Measurements from ENCODE around the gene OBSL1.

OBSL1 gene

DNA sequence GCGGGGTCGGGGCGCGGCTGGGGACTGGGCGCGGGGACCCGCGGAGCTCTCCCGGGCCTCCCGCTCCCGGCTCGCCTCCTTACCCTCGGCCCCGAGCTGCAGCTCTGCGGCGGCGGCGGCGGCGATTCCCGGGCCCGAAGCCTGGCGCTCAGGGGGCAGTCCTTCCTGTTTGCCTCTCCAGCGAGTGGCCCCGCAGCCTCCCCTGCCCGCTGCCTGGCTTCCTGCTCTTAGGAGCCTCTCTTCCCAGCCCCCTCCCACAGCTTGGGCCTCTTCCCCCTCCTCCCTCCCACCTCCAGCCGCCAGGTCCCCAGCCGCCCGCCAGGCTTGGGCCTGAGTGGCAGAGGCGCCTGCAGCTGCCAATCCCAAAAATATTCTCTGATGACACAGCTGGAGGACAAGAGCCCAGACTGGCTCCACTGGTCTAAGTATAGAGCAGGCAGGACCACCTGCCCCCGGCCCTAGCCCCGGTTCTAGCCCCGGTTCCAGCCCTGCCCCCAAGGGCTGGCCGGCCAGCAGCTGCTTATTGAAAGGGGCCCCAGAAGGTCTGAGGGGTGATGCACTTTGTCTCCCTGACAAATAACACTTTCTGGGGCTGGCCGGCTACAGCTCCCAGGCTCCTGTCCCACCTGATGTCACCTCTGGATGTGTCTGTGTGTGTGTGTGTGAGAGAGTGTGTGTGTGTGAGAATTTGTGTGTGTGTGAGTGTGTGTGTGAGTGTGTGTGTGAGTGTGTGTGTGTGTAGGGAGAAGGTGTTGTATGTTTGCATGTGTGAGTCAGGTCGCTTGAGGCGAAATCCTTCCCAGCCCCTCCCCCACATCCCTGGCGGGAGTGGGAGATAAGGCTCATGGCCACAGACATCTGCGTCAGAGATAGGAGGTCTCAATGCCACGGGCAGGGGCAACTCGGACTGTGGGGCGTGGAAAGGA lies at the start of gene OBSL1:
Gene OBSL1, minus strand, starts transcription at position 229 of the 926 bp plus-strand sequence. CDS start 307 bp downstream, outside the sequence.
- DNase-seq (ENCODE audit: low read depth in 1 of 2, low spot score in 1 of 2) = no peak

DNA sequence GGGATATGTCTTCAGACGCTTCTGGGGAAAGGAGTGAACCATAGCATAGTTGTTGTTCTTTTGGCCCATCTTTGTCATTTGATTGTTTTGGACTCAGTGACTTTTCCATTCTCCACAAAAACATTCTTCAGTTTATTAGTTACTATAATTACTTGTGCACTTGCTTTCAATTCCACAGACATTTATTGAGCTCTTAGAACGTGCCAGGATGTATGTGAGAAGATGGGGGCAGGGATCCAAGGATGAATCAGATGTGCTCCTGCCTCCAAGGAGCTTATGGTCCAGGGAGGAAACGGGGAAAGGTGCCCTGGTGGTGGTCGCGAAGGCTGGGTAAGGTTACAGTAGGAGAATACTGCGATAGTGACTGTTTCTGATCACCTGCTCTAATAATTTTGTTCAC lies 49.2 kb upstream of the OBSL1 start:
- no peak for DNase-seq (ENCODE audit: low read depth in 1 of 2, low spot score in 1 of 2)

DNA sequence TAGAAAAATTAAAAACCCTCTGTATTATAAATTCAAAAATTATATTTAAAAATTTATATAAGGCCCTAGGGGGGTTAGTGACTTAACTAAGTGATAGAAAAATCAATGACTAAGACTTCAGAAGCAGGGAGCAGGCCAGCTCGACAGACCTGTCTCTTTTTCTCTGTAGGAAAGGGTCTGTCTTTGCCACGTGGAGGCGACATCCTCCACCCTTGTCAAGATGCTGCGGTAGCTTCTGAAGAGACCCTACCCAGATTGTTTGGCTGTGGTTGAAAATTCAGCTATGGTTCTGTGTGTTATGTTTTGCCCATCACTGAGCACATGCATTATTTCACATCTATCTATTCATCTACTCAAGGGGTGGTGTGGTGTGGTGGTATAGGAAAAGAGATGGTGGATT lies 47.9 kb upstream of the OBSL1 start:
- DNase-seq (ENCODE audit: low read depth in 1 of 2, low spot score in 1 of 2) = no peak

DNA sequence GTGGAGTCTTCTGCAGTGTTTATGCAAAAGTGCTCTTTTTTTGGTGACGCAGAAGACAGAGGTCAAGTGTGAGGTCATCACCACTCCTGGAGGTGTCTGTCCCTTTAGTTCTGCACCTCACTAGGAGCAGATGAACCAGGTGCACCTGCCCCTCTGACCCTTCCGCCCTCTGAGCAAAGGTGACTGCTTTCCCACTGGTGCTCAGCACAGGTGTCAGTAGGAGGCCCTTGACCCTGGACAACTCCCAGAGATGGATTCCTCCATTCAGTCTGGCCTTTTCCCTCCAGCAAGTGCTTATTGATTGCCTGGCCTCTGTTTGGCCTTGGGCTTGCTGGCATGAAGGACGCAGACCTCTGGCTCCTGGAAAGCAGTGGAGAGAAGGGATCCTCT lies 47.4 kb upstream of the OBSL1 start:
- DNase-seq (ENCODE audit: low read depth in 1 of 2, low spot score in 1 of 2) = no peak

DNA sequence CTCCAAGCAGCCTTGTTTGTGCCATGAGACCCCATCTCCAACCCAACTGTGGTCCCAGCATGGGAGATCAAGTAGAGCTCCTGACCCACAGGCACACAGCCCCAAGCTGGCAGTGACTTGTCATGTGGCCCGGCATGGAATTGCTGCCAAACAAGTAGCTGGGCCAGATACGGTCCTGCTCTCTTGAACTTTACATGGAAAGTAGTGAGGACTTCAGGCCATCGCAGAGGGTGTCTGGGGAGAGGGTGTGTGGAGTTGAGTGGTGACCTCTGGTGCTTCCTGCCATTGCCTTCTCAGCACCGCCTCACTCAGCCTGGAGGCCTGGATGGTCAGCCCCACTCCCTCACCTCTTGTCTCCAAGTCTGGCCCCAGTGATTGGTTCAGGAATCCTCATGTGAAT lies 45.2 kb upstream of the OBSL1 start:
- DNase-seq (ENCODE audit: low read depth in 1 of 2, low spot score in 1 of 2) = no peak

DNA sequence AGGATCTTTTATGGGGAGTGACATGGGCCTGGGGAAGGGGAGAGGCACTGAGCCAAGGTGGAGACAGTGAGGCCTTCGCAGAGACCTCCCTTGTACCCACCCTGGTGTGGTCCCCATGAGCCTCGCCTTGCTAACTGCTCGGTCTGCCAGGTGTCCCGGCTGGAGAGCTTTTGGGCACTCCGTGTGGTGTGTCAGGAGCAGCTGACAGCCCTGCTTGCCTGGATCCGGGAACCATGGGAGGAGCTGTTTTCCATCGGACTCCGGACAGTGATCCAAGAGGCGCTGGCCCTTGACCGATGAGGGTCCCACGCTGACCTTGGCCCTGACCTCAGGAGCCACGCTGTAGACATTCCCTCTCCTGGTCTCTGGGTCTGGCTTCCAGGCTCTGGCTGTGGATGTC lies 44.6 kb upstream of the OBSL1 start:
- DNase-seq (ENCODE audit: low read depth in 1 of 2, low spot score in 1 of 2) = no peak

DNA sequence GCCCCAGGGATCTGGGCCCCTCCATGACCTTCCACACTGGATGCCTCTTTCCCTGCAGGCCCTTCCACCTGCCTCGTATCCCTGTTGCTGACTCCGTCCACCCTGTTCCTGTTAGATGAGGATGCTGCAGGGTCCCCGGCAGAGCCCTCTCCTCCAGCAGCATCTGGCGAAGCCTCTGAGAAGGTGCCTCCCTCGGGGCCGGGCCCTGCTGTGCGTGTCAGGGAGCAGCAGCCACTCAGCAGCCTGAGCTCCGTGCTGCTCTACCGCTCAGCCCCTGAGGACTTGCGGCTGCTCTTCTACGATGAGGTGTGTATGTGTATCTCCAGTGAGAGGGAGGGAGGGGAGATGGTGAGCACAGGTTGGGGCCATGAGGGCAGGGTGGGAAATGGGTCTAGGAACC lies 43.7 kb upstream of the OBSL1 start:
- DNase-seq (ENCODE audit: low read depth in 1 of 2, low spot score in 1 of 2) = no peak

DNA sequence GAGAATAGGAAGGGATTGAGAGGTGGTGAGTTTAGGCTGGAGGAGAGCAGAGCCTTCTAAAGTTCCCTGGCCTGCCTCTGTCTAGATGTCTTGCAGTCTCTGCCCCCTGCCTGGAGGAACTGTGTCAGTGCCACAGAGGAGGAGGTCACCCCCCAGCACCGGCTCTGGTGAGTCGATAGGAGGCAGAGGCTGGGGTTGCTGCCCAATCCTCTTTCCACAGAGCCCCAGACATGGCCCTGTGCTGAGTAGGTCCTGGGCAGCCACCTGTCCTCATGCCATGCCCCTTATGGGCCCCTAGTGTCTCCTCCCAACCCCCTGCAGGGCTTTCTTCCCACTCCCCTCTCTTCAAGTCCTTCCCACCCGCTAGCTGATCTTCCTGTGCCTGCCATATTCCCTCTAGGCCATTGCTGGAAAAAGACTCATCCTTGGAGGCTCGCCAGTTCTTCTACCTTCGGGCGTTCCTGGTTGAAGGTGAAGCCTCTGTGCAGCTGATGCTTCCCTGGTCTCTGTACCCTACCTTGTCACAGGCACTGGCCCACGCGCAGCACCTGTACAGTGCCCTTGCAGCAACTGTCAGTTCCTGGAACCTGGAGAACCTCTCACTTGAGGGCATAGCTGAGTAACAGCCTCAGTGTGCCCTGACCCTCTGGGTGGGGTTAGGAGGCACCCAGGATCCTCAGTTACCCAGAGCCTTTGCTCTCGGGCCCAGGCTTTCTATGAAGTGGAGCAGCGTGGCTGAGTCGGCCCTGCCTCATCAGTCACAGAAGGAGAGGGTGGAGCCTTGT lies 42.9 kb upstream of the OBSL1 start:
- no peak for DNase-seq (ENCODE audit: low read depth in 1 of 2, low spot score in 1 of 2)

DNA sequence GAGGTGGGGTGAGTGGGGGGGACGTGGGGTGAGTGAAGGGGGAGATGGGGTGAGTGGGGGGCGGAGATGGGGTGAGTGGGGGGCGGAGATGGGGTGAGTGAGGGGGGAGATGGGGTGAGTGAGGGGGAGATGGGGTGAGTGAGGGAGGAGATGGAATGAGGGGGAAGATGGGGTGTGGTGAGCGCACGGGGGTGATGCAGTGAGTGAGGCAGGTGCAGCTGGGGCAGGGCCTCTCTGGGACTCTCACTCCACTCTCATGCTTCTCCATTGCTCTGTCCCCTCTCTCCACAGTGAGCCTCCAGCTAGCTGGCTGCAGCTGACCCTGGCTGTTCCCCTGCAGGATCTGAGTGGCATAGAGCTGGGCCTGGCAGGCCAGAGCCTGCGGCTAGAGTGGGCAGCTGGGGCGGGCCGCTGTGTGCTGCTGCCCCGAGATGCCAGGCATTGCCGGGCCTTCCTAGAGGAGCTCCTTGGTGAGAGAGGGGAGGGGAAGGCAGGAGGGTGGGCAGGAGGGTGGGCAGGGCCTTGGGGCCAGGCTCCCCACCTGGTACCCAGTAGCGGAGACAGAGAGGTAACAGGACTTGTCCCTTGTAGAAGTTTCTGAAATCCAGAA lies 42.2 kb upstream of the OBSL1 start:
- no peak for DNase-seq (ENCODE audit: low read depth in 1 of 2, low spot score in 1 of 2)

DNA sequence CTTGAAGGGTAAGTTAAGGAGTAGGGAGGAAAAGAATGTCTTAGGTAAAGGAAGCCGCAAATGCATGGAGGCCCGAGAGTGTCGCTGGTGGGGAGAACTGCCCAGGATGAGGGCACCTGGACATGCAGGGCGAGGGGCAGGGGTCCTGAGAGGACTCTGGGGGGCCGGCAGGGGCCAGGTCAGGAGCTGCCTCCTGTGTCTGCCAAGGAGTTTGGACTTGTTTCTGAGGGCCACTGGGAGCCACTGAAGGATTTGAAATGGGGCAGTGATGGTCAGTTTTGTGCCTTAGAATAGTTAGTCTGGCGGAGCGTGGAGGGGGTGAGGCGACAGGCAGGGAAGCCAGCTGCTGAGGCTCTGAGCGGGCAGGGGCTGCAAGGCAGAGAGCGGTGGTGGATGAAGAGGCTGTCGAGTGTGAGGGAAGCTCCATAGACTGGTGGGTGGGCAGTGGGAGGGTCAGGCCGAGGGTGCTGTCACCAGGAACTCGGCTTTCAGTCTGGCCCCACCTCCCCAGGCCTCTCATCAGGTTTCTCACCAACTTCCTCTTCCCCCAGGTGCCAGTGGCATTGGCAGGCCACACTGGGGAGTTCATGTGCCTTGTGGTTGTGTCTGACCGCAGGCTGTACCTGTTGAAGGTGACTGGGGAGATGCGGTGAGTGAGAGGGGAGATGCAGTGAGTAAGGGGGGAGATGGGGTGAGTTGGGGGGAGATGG lies 41.4 kb upstream of the OBSL1 start:
- DNase-seq (ENCODE audit: low read depth in 1 of 2, low spot score in 1 of 2) = no peak

DNA sequence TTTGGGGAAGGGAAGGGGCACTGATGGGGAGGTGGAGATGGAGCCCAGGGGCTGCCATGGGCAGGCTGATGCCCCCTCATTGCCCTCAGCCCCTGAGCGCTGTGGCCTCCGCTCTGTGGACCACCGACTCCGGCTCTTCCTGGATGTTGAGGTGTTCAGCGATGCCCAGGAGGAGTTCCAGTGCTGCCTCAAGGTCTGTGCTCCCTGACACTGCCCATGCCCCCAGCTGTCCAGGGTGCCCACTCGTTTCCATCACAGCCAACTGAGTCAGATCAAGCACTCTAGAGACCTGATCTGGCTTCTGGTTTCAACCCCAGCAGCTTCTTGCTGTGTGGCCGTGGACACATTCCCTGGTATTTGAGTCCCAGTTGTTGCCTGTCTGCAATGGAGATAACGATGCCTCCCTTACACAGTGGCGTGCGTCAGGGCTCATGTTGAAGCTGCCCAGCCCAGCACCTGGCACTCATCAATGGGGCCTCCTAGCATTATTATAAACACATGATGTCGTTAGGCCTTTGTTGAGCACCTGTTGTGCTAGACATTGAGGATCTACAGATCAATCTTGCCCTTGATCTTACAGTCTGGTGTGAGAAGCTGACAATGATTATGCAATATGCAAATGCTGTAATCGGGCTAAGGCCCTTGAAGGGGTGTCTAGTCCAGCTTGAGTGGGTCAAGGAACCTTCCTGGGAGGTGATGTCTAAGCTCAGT lies 40.7 kb upstream of the OBSL1 start:
- DNase-seq (ENCODE audit: low read depth in 1 of 2, low spot score in 1 of 2) = no peak

DNA sequence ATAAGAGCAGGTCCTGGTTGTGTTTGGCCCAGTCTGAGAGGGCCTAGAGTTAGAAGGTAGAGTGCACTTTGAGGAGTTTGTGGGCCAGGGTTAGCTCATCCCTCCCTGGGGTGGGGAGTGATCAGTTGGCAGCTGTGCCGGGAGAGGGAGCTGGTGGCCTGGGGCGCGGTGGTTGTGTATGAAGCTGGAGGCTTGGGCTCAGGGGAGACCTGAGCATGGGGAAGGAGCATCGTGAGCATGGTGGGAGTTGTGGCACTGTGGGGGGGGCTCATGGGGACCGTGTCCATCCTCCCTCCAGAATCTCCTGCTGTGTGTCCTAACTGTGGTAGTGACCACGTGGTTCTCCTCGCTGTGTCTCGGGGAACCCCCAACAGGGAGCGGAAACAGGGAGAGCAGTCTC lies 40.0 kb upstream of the OBSL1 start:
- DNase-seq (ENCODE audit: low read depth in 1 of 2, low spot score in 1 of 2) = no peak

DNA sequence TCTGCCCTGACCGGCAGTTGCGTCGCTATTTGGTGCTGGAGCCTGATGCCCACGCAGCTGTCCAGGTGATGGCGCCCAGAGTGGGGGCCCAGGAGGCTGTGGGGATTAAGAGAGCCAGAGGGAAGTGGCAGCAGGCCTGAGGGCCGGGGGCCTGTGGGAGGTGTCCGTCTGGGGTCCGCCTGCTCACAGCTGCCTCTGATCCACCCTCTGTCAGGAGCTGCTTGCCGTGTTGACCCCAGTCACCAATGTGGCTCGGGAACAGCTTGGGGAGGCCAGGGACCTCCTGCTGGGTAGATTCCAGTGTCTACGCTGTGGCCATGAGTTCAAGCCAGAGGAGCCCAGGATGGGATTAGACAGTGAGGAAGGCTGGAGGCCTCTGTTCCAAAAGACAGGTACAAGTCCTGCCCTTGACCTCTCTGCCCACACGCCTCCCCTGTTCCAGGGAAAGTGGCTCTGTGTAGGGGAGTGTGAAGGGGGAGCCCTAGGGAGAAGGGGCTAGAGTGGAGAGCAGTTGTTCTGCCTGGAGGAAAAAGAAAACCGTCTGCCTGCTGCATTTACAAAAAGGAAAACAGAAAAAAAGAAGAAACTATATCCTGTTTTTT lies 37.9 kb upstream of the OBSL1 start:
- DNase-seq (ENCODE audit: low read depth in 1 of 2, low spot score in 1 of 2) = no peak

DNA sequence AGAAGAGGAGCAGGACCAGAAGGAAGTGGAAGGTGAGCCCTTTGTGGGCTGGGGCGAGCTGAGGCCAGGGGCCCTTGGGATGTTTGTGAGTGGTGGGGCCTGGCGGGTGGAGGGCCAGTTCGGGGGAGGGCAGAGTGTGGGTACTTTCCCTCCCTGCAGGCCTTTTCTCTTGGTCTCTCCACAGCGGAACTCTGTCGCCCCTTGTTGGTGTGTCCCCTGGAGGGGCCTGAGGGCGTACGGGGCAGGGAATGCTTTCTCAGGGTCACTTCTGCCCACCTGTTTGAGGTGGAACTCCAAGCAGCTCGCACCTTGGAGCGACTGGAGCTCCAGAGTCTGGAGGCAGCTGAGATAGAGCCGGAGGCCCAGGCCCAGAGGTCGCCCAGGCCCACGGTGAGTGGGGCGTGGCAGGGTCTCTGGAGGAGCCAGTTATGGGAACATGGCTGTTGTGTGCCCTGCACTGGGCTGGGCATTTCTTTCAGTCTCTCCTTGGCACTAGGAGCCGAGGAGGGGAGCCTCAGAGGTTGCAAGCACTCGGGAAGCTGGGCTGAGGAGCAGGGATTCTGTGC lies 37.1 kb upstream of the OBSL1 start:
- no peak for DNase-seq (ENCODE audit: low read depth in 1 of 2, low spot score in 1 of 2)

DNA sequence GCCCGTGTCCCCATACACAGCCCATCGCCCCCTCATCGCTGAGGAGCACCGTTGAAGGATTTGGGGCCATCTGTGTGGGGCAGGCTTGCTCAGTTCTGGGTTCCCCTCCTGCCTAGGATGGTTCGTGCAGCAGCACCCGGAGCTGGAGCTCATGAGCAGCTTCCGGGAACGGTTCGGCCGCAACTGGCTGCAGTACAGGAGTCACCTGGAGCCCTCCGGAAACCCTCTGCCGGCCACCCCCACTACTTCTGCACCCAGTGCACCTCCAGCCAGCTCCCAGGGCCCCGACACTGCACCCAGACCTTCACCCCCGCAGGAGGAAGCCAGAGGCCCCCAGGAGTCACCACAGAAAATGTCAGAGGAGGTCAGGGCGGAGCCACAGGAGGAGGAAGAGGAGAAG lies 36.6 kb upstream of the OBSL1 start:
- no peak for DNase-seq (ENCODE audit: low read depth in 1 of 2, low spot score in 1 of 2)

DNA sequence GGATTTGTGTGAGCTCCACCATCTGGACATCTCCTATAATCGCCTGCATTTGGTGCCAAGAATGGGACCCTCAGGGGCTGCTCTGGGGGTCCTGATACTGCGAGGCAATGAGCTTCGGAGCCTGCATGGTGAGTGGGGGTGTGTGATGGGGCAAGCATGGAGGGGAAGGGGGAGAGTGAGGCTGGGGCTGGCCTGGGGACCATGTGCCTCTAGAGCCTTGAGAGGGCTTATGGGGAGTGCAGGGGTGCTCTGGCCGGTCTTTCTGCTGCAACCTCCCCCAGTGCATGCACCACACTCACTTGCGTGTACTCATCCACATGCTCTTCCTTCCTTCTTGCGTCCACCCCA lies 34.2 kb upstream of the OBSL1 start:
- no peak for DNase-seq (ENCODE audit: low read depth in 1 of 2, low spot score in 1 of 2)

DNA sequence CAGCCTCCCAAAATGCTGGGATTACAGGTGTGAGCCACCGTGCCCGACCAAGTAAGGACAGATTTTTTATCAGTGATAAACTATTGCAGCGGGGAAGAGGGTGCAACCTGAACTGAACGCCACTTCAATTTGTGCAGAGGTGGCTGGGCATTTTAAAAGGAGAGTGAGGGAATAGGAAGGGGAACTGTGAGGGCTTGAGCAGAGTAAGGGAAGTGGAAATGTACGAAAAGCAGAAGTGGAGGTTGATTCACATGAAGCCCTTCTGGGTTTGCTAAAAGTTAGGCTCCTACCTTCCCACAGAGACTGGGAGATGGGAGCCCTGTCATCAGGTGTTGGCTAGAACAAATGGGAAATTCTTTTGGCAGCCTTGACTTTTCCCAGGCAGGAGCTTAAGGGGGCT lies 32.4 kb upstream of the OBSL1 start:
- DNase-seq (ENCODE audit: low read depth in 1 of 2, low spot score in 1 of 2) = no peak

DNA sequence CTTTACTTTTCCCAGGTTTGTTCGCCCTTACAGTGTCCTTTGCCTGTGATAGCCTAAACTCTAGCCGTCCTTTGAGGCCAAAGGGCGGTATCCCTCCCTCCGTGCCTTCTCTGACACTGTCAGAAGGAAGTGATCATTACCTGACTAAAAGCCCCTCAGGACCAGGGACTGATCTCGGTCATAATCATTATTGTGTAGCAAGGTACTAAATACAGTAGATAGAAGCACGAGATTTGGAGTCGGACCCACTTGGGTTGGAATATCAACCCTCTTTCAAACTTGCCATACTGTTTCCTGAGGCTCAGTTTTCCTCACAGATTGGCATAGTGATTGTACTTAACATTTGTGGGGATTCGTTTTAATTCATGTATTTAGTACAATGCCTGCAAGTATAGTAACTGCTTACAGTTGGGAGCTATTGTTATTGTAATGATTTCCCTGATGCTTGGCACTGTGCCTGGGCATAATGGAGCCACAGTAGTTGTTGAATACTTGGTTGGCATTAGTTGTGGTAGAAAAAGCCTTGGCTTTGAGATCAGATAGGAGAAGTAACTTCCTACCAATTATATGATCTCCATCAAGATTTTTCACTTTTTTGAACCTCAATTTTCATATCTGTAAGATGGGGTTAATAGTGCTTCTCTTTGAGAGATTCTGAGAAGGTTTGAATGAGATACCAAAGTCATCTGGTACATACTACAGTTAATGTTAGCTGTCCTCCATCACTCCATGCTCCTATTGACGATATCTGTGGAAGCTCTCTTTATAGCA lies 27.2 kb upstream of the OBSL1 start:
- no peak for DNase-seq (ENCODE audit: low read depth in 1 of 2, low spot score in 1 of 2)

DNA sequence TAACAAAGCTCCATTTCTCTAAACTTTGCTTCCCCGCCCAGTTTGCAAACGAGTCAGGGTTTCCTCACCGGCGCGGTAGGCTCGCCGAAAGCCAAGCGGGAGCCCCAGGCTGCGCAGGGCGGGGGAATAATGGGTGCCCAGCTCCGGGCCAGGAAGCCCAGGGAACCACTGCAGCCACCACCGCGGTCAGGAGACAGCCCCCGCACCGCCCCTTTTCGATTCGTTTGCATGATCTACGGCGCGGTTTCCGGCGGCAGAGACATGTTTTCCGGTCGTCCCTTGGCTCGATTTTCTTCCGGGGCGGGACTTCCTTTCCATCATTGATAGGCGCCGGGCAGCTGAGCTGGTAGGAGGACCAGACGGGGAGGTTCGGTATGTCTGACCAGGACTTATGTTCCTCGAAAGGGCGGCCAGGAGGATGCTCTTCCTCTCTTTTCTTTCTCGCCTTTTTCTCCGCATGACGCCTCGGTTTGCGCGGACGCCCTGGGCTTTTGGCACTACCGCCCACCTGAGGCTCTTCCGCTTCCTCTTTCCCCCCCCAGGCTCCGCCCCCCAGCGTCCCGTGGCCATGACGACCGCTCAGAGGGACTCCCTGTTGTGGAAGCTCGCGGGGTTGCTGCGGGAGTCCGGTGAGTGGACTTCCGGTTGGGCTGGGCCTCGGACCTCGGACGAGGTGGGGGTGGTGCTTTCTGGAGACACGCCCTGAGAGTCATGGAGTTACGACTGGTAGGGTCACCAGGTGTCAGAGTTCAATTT lies 26.4 kb upstream of the OBSL1 start, which contains the start of gene STK11IP:
Gene STK11IP, plus strand, starts transcription at position 306 of the 756 bp plus-strand sequence. Its CDS starts 263 bp downstream, at position 569.
- peak; percentile 80 to 83 for DNase-seq (ENCODE audit: low read depth in 1 of 2, low spot score in 1 of 2)

All from activated T-helper 1 cell treated with anti-CD3 and anti-CD28 coated beads, Interleukin-2, amount 50 U/mL, for 16 hours (primary cell).